Activated gamma-delta T cell (primary cell): ENCODE results near the gene SYCN.
"Not testable (repeated sequence)": the region's sequence is repeated elsewhere in the genome, so short reads cannot be mapped to it uniquely, and the experiment has no call there.

Experiments
- DNase-seq: peaks from one replicate; lab custom pipeline; 2025; lab: John Stamatoyannopoulos, UW
- total RNA-seq, 2 donors: gene quantifications; one replicate each; lab custom pipeline; 2026; lab: John Stamatoyannopoulos, UW

SYCN gene
- total RNA-seq = 0 reads per million in 2 donors

- no peak for DNase-seq
Measured at GRCh38 chr19:39203372-39204341, at the start of gene SYCN. TSS of gene SYCN (minus strand) at chr19:39204263. CDS start at chr19:39204254, 9 bp downstream.

GRCh38 chr19:39253374-39254149, 49.5 kb upstream of the SYCN start:
- DNase-seq = no peak

GRCh38 chr19:39252458-39252857, 48.4 kb upstream of the SYCN start:
- no peak for DNase-seq

- DNase-seq = no peak
Measured at GRCh38 chr19:39251846-39252245, 47.8 kb upstream of the SYCN start.

GRCh38 chr19:39251081-39251480, 47.0 kb upstream of the SYCN start:
- no peak for DNase-seq

GRCh38 chr19:39248806-39249205, 44.7 kb upstream of the SYCN start, which contains the start of gene IFNL4:
TSS of gene IFNL4 (minus strand) at chr19:39248856.
- no peak for DNase-seq

- no peak for DNase-seq
Measured at GRCh38 chr19:39247701-39248664, 43.9 kb upstream of the SYCN start.

GRCh38 chr19:39246951-39247669, 43.0 kb upstream of the SYCN start:
- no peak for DNase-seq

GRCh38 chr19:39245166-39245565, 41.1 kb upstream of the SYCN start:
- DNase-seq = not testable (repeated sequence)

- DNase-seq = not testable (repeated sequence)
Measured at GRCh38 chr19:39244410-39245100, 40.5 kb upstream of the SYCN start, which contains the start of gene IFNL3. TSS of gene IFNL3 (minus strand) at chr19:39245006. CDS start at chr19:39244967, 39 bp downstream.

- DNase-seq = not testable (repeated sequence)
Measured at GRCh38 chr19:39243741-39244140, 39.7 kb upstream of the SYCN start.

GRCh38 chr19:39240421-39240820, 36.4 kb upstream of the SYCN start:
- no peak for DNase-seq

- no peak for DNase-seq
Measured at GRCh38 chr19:39238944-39239343, 34.9 kb upstream of the SYCN start.

- DNase-seq = no peak
Measured at GRCh38 chr19:39238209-39238608, 34.1 kb upstream of the SYCN start.

- DNase-seq = no peak
Measured at GRCh38 chr19:39237200-39238184, 33.4 kb upstream of the SYCN start.

- no peak for DNase-seq
Measured at GRCh38 chr19:39236527-39236926, 32.5 kb upstream of the SYCN start.

GRCh38 chr19:39232708-39233107, 28.6 kb upstream of the SYCN start:
- no peak for DNase-seq

GRCh38 chr19:39230096-39230764, 26.2 kb upstream of the SYCN start:
- DNase-seq = no peak
